Myocyte (in vitro differentiated cells): ENCODE results near the gene LASP1NB.

Experiments
- DNase-seq: peaks from one replicate; pipeline ENCODE4 v3.0.0-alpha.2; 2012; ENCODE audit warnings: low read depth

The LASP1NB gene

DNA sequence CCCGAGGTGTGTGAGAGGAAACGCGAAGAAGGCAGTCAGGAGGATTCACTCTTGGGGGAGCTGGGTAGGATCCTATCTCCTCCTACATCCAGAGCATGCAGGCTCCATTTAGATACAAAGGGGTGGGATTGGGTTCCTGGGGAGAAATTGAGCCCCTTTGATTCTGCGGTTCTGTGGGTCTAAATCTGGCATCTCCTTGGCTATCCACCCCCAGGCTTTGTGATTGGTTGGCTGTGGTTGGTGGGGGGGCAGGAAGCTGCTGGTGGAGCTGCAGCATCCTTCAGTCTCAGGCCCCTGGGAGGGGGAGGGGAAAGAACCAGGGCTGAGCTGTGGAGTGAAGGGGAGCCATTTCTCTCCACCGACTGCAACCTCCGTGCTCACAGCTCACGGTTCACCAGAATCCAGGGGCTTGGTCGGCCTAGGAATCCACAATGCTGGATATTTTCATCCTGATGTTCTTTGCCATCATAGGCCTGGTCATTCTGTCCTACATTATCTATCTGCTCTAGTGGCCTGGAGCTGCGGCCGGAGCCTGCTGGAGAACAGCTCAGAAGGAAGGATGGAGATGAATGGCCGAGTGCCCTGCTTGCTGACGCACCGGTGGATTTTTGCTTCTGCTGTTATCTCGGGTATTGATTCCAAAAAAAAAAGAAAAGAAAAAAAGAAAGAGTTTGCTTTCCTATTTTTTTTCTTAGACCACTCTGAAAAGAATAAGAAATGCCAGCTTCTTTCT is at the start of gene LASP1NB:
LASP1NB (plus strand) TSS at position 352 of the 733 bp plus-strand sequence.
- DNase-seq = no peak

DNA sequence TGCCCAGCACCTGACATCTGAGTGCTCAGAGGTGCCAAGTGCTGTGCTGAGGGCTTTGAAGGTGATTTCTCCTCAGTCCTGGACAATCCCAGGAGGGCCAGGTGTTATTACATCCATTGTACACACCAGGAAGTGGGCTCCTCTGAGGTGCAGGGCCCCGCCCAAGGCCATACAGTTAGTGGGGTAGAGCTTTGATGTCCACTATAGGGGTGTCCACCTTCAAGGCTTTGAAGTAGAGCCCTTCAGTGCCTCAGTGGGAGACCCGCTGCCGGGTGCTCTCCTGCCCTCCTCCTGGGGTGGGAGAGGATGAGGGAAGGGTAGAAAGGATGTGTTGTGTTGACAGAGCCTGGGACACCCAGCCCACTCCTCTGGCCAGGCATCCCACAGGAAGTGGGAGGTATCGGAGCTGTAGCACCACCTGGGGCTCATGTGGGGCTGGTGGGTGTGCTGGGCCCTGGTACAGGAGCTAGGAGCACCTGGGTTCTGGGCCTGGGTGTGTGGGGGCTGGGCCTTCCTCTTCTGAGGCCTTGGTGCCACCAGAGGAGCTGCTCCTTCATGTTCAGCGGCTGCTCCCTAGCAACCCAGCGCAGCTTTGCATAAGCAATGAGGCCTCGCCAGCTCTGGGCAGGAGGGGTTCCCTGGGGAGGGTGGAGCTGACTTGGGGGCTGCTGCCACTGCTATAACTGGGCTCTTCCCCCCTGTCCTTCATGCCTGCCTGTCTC is 48.1 kb upstream of the LASP1NB start:
- DNase-seq = no peak

- peak; percentile 71 for DNase-seq
These were observed 45.3 kb upstream of the LASP1NB start for GRCh38 chr17:38879878-38880665.

GRCh38 chr17:38881600-38882191 is 43.7 kb upstream of the LASP1NB start:
- peak; percentile 63 for DNase-seq

- no peak for DNase-seq
These were observed 42.5 kb upstream of the LASP1NB start for GRCh38 chr17:38882870-38883269.

- no peak for DNase-seq
These were observed 41.6 kb upstream of the LASP1NB start for GRCh38 chr17:38883592-38884526.

GRCh38 chr17:38885044-38885727 is 40.2 kb upstream of the LASP1NB start:
- DNase-seq = no peak

- no peak for DNase-seq
These were observed 39.4 kb upstream of the LASP1NB start for GRCh38 chr17:38885728-38886642.

DNA sequence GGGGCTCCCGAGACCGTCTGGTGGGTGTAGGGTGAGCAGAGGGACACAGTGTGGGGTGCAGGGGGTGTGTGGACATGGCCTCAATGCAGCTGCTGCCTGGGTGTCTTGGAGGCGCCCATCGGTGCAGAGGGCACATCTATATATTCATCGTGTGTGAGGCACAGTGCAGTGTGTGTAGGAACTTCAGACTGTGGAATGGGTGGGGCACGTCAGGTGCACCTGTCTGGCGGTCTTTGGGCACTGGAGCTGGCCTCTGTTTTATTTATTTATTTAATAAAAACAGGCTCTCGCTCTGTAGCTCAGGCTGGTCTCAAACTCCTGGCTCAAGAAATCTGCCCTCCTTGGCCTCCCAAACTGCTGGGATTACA is 38.8 kb upstream of the LASP1NB start:
- DNase-seq = no peak

- DNase-seq = no peak
These were observed 36.6 kb upstream of the LASP1NB start for GRCh38 chr17:38888842-38889241.

GRCh38 chr17:38889745-38890409 is 35.5 kb upstream of the LASP1NB start:
- DNase-seq = no peak

- no peak for DNase-seq
These were observed 35.0 kb upstream of the LASP1NB start for GRCh38 chr17:38890410-38890746.

GRCh38 chr17:38891441-38891840 is 34.0 kb upstream of the LASP1NB start:
- DNase-seq = no peak

DNA sequence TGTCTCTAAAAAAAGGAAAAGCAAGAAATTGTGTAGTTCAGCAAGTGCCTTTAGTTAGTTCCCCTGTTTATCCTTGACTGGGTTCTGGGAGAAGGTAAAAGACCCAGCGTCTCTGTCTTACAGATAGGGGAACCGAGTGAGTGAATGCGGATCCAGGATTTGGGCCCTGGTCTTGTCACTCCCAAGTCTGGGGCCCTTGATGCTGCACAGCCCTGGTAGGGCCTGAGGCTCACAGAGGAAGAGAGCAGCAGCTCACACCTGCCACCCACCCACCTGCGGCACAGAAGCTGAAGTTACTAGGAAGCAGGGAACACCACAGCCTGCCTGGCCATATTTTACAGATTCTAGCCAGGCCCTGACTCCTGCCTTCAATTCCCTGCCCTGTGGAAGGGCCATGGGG is 33.3 kb upstream of the LASP1NB start:
- DNase-seq = no peak

DNA sequence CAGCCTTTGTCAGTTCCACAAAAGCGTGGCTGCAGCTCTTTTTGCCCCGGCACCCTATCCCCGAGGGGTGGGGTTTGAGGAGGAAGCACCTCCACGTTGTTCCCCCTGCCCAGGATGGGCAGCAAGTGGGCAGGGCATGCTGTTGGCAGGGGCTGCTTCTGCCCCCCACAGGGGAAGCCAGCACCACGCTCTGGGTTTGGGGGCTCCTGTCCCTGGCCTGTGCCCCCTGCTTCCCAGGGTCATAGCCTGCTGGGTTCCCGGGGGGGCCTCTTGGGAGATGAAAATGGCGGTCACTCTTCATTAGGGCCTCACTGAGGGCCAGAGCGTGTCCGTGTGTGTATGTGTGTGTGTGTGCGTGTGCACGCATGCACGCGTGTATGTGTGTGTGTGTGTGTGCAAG is 32.8 kb upstream of the LASP1NB start:
- DNase-seq = no peak

- no peak for DNase-seq
These were observed 32.3 kb upstream of the LASP1NB start for GRCh38 chr17:38893113-38893512.

DNA sequence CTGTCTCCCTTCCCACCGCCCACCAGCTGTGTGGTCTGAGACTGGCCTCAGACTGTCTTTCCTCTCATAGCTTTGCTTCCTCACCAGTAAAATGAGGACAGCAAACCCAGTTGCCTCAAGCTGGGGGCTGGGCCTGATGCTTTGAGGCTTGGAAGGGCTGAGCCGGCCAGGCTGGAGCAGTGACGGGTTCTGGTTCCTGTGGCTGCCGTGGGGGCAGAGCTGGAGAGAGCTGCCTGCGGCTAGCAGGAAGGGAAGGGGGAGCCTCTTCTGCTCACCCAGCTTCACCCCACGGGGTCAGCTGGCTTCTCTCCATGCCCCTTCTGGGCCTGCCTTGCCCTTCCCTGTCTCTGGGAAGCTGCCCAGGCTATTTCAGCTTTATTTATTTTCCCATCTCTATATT is 31.8 kb upstream of the LASP1NB start:
- peak; percentile 94 for DNase-seq

- no peak for DNase-seq
These were observed 31.1 kb upstream of the LASP1NB start for GRCh38 chr17:38894276-38894675.
